Left renal pelvis (tissue), 4 donors: ENCODE measurements around the gene KRTAP5-3. TPM values are rescaled to one million over a fixed set of nuclear protein-coding genes. Genes with fewer than 3 reads are reported as not detected.

Experiments
- polyA plus RNA-seq, 4 donors: library from polyadenylated mRNA; unstranded; fragments of 120-200 nt; gene quantifications; one replicate each; pipeline ENCODE4 v1.2.1, GENCODE V29; 2013; ENCODE audit not compliant: insufficient read length in 4 of 4

The KRTAP5-3 gene
- polyA plus RNA-seq, 4 donors = 0.31 TPM; not detected in 3

Other genes with a start within 250 kb of the KRTAP5-3 start
- 1 to 10 TPM in 1 of 4 donors, under 1 TPM in 3; 0.64 to 1.1 (median 0.89) TPM for gene BRSK2, start 218.5 kb downstream of the KRTAP5-3 start, polyA plus RNA-seq
- 10 to 100 TPM; 25.1 to 34.2 (median 29.0) TPM for gene MOB2, start 121.7 kb downstream of the KRTAP5-3 start, polyA plus RNA-seq
- 1 to 10 TPM; 2.6 to 5.5 (median 4.4) TPM for gene DUSP8, start 36.2 kb downstream of the KRTAP5-3 start, polyA plus RNA-seq
- under 1 TPM in 2 of 4 donors, not detected in 2; 0.24 to 0.63 TPM for gene KRTAP5-1, start 23.2 kb downstream of the KRTAP5-3 start, polyA plus RNA-seq
- not detected for gene KRTAP5-2, start 10.2 kb downstream of the KRTAP5-3 start, polyA plus RNA-seq
- not detected for gene KRTAP5-4, start 13.7 kb upstream of the KRTAP5-3 start, polyA plus RNA-seq
- not detected for gene KRTAP5-5, start 21.3 kb upstream of the KRTAP5-3 start, polyA plus RNA-seq
- gene KRTAP5-6, start 88.7 kb upstream of the KRTAP5-3 start, polyA plus RNA-seq = not detected
- gene IFITM10, start 142.1 kb upstream of the KRTAP5-3 start, polyA plus RNA-seq = under 1 TPM; 0.11 to 0.47 (median 0.22) TPM
- 100 to 1,000 TPM; 171 to 263 (median 222) TPM for gene CTSD, start 155.5 kb upstream of the KRTAP5-3 start, polyA plus RNA-seq
- gene SYT8, start 226.5 kb upstream of the KRTAP5-3 start, polyA plus RNA-seq = 1 to 10 TPM in 1 of 4 donors, under 1 TPM in 1, not detected in 2; 0.42 to 1.1 TPM
- 1 to 10 TPM in 1 of 4 donors, under 1 TPM in 2, not detected in 1; 0.45 to 1.0 (median 0.78) TPM for gene TNNI2, start 230.5 kb upstream of the KRTAP5-3 start, polyA plus RNA-seq
- gene LSP1, start 244.6 kb upstream of the KRTAP5-3 start, polyA plus RNA-seq = 10 to 100 TPM in 1 of 4 donors, 1 to 10 TPM in 3; 5.2 to 10.8 (median 7.3) TPM